Omental fat pad (tissue), 4 donors: Measurements from ENCODE around the gene ABLIM2. TPM values are rescaled to one million over a fixed set of nuclear protein-coding genes. Genes with fewer than 3 reads are reported as not detected.

Experiments used
- ATAC-seq: fragments of 150-250 bp; one replicate; pipeline ENCODE4 v1.9.1; 2016; ENCODE audit warnings: mild to moderate bottlenecking, moderate library complexity; ENCODE audit not compliant: low FRiP score
- DNase-seq: peaks from one replicate; pipeline ENCODE4 v3.0.0-alpha.2; 2019; ENCODE audit warnings: low spot score
- total RNA-seq, 4 donors: library from RNA; depleted of rRNA; stranded (reverse); fragments of >200 nt; gene quantifications; one replicate each; pipeline ENCODE4 v1.1.0, GENCODE V29; 2016
- TF ChIP-seq, protein P1 (sequence below), 3 donors: fragments of 450-650 bp; IDR thresholded peaks; one replicate each; pipeline ENCODE4 v1.5.1; 2016 to 2017; ENCODE audit warnings: antibody characterized with exemption in 3 of 3, mild to moderate bottlenecking in 3 of 3, moderate library complexity in 2 of 3

Gene ABLIM2
- total RNA-seq, 4 donors from 2014 or later = 10.1 to 34.2 (median 13.7) TPM

DNA sequence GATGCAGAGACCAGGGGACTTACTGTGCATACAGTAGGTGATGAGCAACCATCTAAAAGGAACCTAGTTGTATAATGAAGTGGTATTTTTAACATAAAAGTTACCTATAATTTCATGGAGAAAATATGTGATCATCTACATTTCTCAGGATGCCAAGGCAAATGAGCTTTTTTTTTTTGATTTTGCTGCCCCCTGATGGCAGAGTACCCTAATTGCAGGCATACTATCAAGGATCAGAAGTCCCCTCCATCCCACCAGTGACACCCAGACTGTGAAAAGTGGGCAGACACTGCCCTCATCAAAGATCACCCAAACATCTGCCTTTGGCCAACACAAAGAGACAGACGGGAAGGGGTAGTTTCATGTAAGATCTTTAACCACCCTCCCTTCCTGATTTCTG lies 9.6 kb upstream of the ABLIM2 start:
- TF ChIP-seq, protein P1, sequence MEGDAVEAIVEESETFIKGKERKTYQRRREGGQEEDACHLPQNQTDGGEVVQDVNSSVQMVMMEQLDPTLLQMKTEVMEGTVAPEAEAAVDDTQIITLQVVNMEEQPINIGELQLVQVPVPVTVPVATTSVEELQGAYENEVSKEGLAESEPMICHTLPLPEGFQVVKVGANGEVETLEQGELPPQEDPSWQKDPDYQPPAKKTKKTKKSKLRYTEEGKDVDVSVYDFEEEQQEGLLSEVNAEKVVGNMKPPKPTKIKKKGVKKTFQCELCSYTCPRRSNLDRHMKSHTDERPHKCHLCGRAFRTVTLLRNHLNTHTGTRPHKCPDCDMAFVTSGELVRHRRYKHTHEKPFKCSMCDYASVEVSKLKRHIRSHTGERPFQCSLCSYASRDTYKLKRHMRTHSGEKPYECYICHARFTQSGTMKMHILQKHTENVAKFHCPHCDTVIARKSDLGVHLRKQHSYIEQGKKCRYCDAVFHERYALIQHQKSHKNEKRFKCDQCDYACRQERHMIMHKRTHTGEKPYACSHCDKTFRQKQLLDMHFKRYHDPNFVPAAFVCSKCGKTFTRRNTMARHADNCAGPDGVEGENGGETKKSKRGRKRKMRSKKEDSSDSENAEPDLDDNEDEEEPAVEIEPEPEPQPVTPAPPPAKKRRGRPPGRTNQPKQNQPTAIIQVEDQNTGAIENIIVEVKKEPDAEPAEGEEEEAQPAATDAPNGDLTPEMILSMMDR (IDR thresholded peaks at IDR 0.05) = no peak
- ATAC-seq (no peak), DNase-seq (no peak)

DNA sequence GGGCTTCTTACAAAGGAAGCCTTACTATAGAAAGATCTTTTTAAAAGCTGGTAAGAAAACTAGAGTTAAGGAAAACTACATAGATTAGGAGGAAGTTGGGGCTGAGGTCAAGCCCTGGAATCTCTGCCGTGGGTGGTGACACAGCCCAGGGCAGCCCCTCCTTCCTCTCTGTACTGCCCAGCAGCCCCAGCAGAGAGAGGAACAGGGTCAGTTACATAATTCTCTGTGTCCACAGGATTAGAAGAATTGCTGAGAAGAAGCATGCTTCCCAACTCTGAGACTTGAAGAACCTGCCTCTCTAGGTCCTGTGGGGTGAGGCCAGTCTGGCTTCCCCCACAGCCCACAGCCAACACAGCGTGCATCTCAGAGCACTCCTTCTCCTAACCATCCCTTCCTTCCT lies 9.2 kb upstream of the ABLIM2 start:
- TF ChIP-seq, protein P1 (IDR thresholded peaks at IDR 0.05) = no peak
- DNase-seq (no peak), ATAC-seq (no peak)

DNA sequence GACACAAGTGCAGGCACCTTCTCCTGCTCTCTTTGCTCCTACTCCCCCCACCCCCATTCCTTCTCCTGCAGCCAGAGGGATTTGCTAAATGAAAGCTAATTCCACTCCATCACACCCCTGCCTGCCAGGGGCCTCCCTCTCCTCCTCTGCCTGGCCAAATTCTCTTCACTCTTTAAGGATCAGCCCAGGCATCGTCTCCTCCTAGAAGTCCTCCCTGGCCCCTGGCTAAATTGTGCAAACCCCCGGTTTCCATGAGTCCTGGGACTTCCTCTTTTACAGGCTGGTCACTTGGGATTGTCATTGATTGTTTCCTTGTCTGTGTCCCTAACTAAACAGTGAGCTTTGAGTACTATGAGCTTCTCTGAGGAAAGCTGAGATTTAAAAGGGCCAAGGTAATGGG lies 8.7 kb upstream of the ABLIM2 start:
- TF ChIP-seq, protein P1 (IDR thresholded peaks at IDR 0.05) = no peak
- DNase-seq (no peak), ATAC-seq (no peak)

DNA sequence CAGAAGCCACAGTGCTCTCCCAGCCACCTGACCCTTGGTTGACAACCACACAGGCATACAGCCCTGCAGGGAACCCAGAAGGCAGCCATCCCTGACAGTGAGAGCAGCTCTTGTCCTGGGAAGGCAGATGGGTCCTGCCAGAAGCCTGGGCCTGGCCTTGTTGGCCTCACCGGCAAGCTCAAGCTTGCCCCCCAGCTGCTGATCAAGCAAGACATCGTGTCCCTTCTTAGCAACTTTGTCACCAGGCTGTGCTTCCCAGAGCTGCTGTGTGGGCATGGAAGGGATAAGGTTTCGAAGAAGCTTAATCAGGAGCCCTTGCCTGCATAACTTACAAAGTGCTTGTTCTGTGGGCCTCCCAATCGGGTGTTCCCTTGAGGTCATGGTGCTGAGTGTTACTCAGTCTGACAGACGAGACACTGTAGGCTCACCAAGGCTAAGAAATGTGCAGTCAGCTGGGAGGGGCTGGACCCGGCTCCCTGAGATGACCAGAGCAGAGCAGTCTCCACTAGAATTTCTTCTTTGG lies 6.8 kb upstream of the ABLIM2 start:
- DNase-seq (no peak), ATAC-seq (no peak)
- TF ChIP-seq, protein P1 (IDR thresholded peaks at IDR 0.05) = no peak

DNA sequence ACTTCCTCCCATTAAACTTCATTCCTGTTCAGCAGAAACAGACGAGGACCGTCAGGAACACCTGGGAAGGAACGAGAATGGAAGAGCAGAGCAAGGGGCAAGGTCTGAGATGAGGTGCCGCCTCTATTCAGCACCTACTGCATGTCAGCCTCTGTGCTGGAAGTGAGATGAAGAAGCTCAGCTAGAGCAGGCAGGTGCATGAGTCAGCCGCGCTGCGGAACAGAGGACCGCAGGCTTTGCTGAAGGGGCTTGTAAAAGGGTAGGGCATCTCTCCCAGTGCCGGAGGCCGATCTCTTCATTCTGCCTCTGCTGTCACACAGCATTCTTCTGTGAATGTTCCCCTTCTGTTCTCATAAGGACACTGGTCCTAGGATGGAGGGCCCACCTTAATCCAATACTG lies 6.1 kb upstream of the ABLIM2 start:
- TF ChIP-seq, protein P1 (IDR thresholded peaks at IDR 0.05) = no peak
- ATAC-seq (no peak), DNase-seq (no peak)

DNA sequence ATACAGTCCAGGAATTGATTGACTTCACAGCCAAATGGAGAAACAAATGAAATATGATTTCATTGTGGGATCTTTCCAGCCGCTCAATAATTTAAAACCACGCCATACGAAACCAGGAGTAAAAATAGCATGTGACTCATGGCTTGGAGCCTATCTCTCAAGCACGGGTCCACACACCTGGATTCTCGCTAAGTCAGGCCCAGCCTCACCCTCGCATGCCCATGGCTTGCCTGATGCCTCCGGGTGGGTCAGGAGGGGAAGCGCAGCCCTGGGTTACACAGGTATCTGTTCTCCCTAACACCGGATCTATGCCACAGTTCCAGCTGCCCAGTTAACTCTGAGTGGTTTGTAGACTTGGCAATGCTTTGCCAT lies 5.6 kb upstream of the ABLIM2 start:
- DNase-seq (no peak), ATAC-seq (no peak)
- TF ChIP-seq, protein P1 (IDR thresholded peaks at IDR 0.05) = no peak

DNA sequence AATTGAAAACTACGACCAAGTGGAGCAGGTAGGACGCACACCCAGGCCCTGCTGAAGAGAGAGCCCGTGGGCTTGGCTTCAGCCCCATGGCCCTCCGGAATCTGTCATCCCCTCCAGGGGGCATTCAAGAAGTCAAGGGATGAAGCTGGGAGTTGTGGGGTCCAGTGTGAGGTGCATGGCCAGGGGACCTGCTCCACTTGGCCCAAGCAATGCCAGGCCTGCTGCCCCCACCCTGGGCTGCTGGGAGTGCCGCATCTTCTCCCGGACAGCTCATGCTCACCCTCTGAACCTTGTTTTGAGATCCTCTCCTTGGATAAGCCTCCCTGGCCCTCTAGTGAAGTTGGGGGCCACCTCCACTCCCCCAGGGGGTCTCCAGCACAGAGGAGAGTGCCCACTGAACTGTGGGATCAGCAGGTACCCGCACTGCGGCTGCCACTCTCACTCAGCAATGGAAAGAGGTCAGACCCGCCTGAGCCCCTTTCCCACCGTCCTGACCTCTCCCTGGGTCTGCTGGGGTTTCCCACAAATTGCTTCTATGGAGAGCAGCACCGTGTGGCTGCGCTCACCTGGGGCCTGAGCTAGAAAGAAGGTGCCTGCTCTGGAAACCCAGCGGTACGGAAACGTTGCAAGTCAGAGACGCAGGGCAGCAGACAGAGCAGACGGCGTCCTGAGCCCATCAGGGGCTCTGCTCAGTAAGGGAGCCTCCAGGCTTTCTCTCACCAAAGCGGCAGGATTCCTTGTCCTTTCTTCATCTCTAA lies 5.0 kb upstream of the ABLIM2 start:
- ATAC-seq (no peak), DNase-seq (no peak)
- TF ChIP-seq, protein P1 (IDR thresholded peaks at IDR 0.05) = no peak
